ENCODE measurements around the gene SCAMP4.
"Not testable (repeated sequence)": the region's sequence is repeated elsewhere in the genome, so short reads cannot be mapped to it uniquely, and the experiment has no call there.

SCAMP4 gene

DNA sequence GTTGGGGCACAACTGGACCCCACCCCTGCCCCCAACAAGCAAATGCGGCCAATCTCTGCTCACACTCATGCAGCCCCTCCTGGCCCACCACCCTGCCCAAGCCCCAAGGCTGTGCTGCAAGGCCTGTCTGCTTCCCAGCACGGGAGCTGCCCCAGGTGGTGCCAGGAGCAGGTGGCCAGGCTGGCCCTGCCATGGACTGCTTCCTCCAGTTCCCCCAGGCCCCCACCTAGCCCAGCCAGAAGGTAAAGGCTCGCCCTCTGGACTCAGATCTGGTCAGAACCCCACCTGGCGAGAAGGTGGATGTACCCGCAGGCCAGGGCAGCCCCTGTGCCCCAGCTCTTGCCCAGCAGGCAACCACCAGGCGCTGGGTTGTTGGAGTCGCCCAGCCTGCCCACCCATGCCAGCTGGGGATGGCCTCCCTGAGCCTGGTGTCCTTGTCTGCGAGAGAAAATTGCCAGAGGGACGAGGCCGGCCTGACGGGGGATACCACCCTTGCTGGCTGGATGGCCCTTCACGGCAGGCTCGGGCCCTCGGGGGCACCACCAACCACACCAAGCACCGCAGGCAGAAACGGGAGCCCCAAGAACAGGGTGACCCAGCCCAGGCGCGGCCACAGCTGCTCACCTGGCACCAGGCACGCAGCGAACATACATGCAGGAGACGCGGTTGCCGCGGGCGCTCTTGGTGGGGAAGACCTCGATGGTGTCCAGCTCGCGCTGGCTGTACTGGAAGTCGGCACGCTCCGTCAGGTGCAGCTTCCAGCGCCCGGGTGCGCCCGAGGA, 24.4 kb upstream of the SCAMP4 start:
- peaks cover 6% of the 10 kb centered on the region; the same call in 1 of the 2 replicates for H3K36me3 ChIP-seq (ENCODE audit: insufficient read depth, low read length)

DNA sequence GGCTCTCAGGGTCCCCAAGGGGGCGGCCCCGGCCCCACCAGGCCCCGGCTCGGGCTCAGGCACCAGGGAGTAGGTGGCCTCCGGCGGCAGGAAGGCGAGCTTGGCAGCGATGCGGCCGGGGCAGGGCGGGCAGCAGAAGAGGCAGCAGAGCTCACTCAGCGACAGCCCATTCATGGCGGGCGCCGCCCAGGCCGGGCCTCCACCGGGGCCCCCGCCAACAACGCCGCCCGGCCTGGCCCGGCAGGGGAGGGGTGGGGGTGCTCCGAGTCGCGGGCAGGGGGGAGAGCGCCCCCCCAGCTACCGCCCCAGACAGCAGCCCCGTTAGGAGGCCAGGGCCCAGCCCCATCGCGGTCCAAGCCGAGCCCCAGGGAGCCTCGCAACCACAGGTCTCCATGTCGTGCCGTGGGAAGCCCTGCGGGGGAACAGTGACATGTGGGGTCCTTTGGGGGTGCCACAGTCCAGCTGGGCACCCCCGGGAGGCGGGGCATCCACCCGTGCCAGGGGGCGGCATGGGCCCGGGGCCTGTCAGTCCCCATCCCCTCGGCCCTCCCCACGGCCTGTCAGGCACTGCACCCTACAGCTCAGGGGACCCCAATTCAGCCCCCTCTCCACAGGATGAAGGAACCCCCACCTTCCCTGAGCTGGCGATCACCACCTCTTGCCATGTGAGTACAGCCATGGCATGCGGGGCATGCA, 23.7 kb upstream of the SCAMP4 start:
- H3K9ac ChIP-seq (ENCODE audit: low read length), result peak overlapping the region; percentile 84; the same call in 1 of the 2 replicates
- not testable (repeated sequence) for H3K9me2 ChIP-seq (ENCODE audit: low read depth, low read length); H3K36me3 ChIP-seq (ENCODE audit: insufficient read depth, low read length); H3F3A ChIP-seq (ENCODE audit: insufficient read depth, low read length); H4K20me1 ChIP-seq (ENCODE audit: insufficient read depth, low read length); H3K9me3 ChIP-seq (ENCODE audit: low read length); H2AFZ ChIP-seq (ENCODE audit: low read length); H3K27me3 ChIP-seq (ENCODE audit: insufficient read depth, low read length)
- peak overlapping the region; percentile 79 for H3K27ac ChIP-seq (ENCODE audit: low read depth, low read length, poor library complexity, severe bottlenecking)
- H3K79me2 ChIP-seq (ENCODE audit: insufficient read depth, low read length), result peaks cover 27% of the 10 kb centered on the region
- H3K4me2 ChIP-seq (ENCODE audit: low read length), result peak overlapping the region; percentile 93
- H3K4me1 ChIP-seq (ENCODE audit: insufficient read depth, low read length, severe bottlenecking), result peaks cover 32% of the 10 kb centered on the region
- peak overlapping the region; percentile 81 for H3K4me3 ChIP-seq (ENCODE audit: low read depth, low read length, poor library complexity, severe bottlenecking)

More for the DNA sequence above, 24.4 kb upstream of the SCAMP4 start:
- Histone ChIP-seq H3K4me1 (ENCODE audit: insufficient read depth, low read length, severe bottlenecking) (peaks cover 36% of the 10 kb centered on the region), H3K4me3 (ENCODE audit: low read depth, low read length, poor library complexity, severe bottlenecking) (no peak overlapping the region), H4K20me1 (ENCODE audit: insufficient read depth, low read length) (no peaks in the 10 kb centered on the region), H3F3A (ENCODE audit: insufficient read depth, low read length) (no peaks in the 10 kb centered on the region), H3K79me2 (ENCODE audit: insufficient read depth, low read length) (peaks cover 27% of the 10 kb centered on the region), H3K9ac (ENCODE audit: low read length) (no peak overlapping the region), H3K27ac (ENCODE audit: low read depth, low read length, poor library complexity, severe bottlenecking) (no peak overlapping the region), H2AFZ (ENCODE audit: low read length) (no peak overlapping the region), H3K9me2 (ENCODE audit: low read depth, low read length) (no peaks in the 10 kb centered on the region), H3K27me3 (ENCODE audit: insufficient read depth, low read length) (no peaks in the 10 kb centered on the region), H3K4me2 (ENCODE audit: low read length) (no peak overlapping the region), H3K9me3 (ENCODE audit: low read length) (no peaks in the 10 kb centered on the region)
- TF ChIP-seq, protein P1, sequence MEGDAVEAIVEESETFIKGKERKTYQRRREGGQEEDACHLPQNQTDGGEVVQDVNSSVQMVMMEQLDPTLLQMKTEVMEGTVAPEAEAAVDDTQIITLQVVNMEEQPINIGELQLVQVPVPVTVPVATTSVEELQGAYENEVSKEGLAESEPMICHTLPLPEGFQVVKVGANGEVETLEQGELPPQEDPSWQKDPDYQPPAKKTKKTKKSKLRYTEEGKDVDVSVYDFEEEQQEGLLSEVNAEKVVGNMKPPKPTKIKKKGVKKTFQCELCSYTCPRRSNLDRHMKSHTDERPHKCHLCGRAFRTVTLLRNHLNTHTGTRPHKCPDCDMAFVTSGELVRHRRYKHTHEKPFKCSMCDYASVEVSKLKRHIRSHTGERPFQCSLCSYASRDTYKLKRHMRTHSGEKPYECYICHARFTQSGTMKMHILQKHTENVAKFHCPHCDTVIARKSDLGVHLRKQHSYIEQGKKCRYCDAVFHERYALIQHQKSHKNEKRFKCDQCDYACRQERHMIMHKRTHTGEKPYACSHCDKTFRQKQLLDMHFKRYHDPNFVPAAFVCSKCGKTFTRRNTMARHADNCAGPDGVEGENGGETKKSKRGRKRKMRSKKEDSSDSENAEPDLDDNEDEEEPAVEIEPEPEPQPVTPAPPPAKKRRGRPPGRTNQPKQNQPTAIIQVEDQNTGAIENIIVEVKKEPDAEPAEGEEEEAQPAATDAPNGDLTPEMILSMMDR (IDR thresholded peaks at IDR 0.05; ENCODE audit: low read length), result no peak

DNA sequence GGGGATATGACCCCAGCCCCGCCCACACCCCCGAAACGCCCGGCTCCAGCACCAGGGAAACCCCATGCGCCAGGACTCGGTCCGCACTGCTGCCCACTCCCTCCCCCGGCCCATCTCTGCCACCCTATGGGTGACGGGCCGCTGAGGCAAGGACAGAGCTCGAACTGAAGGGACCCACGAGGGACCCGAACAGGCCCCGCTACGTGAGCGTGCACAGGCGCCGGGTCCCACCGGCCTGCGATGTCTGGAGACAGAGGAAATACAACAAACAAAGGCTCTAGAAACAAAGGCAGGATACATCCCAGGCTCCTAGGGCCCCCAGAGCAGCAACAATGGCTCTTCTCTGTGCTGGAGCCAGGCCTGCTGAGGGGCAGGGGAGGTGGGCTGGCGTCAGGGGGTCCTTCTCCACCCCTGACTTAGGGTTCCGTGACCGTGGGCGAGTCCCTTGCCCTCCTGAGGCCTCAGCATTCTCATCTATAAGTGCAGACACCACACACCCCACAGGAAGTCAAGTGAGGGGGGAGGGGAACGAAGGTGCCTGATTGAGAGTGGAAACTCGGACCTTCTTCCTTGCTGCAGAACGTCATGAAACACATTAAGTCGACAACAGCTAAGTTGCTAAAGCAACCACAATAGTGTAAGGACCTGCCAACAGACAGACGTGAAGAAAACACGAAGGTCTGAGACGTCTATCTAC, 23.0 kb upstream of the SCAMP4 start:
- Histone ChIP-seq H4K20me1 (ENCODE audit: insufficient read depth, low read length) (no peaks in the 10 kb centered on the region), H3K9me2 (ENCODE audit: low read depth, low read length) (no peaks in the 10 kb centered on the region), H3F3A (ENCODE audit: insufficient read depth, low read length) (no peaks in the 10 kb centered on the region), H3K36me3 (ENCODE audit: insufficient read depth, low read length) (peaks cover 6% of the 10 kb centered on the region; the same call in 1 of the 2 replicates), H3K9ac (ENCODE audit: low read length) (peak overlapping the region; percentile 84), H3K9me3 (ENCODE audit: low read length) (no peaks in the 10 kb centered on the region), H3K27me3 (ENCODE audit: insufficient read depth, low read length) (no peaks in the 10 kb centered on the region), H3K4me3 (ENCODE audit: low read depth, low read length, poor library complexity, severe bottlenecking) (peak overlapping the region; percentile 81), H3K27ac (ENCODE audit: low read depth, low read length, poor library complexity, severe bottlenecking) (peak overlapping the region; percentile 79), H3K4me2 (ENCODE audit: low read length) (peak overlapping the region; percentile 93), H3K4me1 (ENCODE audit: insufficient read depth, low read length, severe bottlenecking) (peaks cover 35% of the 10 kb centered on the region), H2AFZ (ENCODE audit: low read length) (no peak overlapping the region), H3K79me2 (ENCODE audit: insufficient read depth, low read length) (peaks cover 27% of the 10 kb centered on the region)
- TF ChIP-seq, protein P1 (IDR thresholded peaks at IDR 0.05; ENCODE audit: low read length), result no peak
- TF ChIP-seq EZH2 (IDR thresholded peaks at IDR 0.05; ENCODE audit: borderline replicate concordance, low read length), result no peak

Data from OCI-LY1 (cell line).